Body of pancreas (tissue), 4 donors: Measurements from ENCODE around the gene E2F1.

Experiments used
- CTCF ChIP-seq, 7 experiments: fragments of 450-650 bp in 4 of 7; fragments of 200-600 bp in 3 of 7; sonication (generic) in 3 of 7; IDR thresholded peaks; one replicate each; pipeline ENCODE4 v1.5.1; 2016 to 2019; ENCODE audit warnings: antibody characterized with exemption in 7 of 7
- POLR2A ChIP-seq, 3 donors: fragments of 450-650 bp; IDR thresholded peaks; one replicate each; pipeline ENCODE4 v1.6.1; 2016; ENCODE audit warnings: antibody characterized with exemption in 3 of 3, mild to moderate bottlenecking in 2 of 3

- TF ChIP-seq CTCF (IDR thresholded peaks at IDR 0.05) = no peak
- TF ChIP-seq POLR2A (IDR thresholded peaks at IDR 0.05) = no peak
These were observed 2.1 kb upstream of the E2F1 start for GRCh38 chr20:33687993-33688937.
